Fibroblast of skin of left biceps (primary cell): ENCODE measurements around the gene IGSF22.

ENCODE experiments used
- DNase-seq, 2 experiments: peaks; one replicate each; pipeline ENCODE4 v3.0.0-alpha.2; 2013; ENCODE audit warnings: low read depth in 2 of 2

The IGSF22 gene

DNA sequence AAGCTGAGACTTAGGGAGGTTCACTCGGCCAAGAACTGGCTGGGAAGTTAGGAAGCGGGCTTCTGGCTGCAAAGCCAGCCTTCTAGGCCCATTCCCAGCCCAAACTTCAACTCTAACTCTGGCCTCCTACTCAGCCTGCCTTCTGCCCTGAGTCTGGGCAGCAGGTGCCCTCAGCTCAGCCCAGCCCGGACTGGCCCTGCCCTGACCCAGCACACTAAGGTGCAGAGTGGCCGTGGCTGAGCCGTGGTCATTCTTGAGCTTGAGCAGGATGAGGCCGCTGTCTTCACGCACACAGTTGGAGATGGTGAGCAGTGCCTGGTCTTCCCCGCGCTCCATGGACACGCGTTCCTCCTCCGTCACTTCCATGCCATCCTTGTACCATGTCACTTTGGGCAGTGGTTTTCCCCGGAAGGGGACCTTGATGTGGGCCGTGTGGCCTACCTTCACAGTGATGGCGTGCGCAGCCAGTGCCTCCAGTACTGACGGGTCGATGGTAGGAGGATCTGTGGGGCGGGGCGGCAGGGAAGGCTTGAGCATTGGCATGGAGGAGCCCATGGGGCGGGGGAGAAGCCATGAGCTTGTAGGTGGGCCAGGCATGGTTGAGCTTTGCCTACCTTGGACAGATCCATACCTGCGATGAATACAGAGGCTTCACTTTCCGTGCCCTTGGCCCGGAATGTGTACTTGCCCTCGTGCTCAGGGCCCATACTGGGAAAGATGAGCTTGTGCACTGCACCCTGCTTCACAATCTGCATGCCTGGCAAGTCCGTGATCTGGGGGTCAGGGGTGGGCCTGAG, 12.1 kb downstream of the IGSF22 start:
- no peak for DNase-seq

DNA sequence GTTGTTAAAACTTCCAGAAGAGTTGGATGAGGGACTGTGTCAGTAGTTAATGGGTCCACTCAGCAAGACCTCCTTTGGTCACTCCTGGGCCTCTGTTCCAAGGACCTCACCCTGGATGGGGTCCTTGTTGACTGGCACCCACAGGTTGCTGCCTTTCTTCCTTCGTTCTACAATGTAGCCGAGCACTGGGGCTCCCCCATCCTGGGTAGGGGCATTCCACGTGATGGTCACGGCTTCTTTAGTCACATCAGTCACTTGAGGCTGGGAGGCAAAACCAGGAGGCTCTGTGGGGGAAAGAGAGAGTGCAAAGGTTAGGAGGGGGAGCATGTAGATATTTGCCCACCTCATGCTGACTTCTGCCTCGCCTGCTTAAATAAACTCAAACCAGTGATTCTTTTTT, 15.4 kb downstream of the IGSF22 start:
- no peak for DNase-seq

DNA sequence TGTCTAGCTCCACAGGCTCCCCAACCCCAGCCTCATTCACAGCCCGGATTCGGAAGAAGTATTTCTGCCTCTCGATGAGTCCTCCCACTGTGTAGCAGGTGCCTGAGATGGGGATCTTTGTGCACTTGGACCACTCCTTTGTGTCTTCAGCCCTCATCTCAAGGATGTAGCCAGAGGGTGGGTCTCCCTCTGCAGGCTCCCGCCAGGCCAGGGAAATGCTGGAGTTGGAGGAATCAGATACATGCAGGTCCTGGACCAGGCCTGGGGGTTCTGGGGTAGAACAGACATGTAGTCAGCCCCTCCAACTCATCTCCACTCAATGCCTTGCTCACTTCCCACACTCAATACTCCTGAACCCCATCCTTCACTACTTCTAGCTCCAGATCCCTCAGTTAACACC, 16.6 kb downstream of the IGSF22 start:
- no peak for DNase-seq

DNA sequence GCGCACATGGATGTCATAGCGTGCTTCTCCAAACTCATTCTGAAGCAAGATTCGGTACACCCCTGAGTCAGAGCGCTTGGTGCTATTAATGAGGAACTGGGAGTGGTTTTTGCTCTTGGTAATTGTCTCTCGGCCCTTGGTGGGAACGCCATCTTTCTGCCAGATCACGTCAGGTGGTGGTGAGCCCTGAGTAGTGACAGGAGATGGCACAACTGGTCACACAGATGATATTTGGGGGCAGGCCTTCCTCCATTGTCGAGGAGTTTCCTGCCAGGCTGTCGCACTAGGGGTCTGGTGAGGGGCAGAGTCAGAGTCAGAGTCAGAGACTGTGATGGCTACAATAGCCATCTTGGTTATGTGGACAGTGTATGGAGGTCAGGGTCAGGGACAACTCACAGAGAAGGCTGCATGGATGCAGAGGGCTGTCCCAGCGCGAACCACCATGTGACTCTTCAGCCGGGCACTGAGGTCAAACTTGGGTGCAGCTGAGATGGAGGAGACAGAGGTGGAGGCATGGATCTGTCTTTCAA, 18.1 kb downstream of the IGSF22 start:
- no peak for DNase-seq

DNA sequence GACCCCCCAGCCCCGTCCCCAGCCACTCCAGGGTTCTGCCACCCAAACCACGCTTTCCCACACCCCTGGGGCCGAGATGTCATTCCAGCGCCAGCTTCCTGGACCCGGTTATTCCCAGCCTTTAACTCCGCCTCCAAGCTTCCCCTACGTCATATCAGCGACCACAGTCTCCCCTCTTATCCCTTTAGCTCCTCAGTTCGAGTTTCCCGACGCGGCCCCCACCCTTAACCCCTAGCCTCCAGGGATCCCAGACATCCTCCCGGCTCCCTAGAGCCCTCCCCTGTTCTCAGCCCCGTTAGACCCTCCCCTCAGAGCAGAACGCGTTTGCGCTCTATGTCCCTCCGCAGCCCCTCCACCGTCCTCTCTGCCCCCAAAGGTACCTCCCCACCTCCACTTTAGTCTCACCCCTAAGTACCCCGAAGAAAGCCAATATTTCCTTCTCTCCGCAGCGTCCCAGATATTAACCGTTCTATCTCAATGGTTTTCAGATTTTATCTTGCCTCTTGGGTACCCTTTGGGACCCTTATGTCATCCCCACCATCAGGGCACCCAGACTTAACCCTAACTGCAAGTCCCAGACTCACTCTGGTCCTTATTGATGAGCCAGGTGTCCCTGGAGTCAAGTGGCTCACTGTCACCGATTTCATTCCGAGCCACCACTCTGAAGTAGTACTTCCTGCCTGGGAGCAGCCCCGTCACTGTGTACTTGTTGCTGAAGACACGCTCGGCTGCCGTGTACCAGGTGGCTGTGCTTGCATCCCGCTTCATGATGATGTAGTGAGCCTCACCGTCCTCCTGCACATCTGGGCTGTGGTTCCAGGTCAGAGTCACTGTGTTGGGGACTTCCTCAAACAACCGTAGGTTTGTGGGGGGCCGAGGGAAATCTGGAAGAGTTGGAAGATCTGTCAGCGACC, 19.4 kb downstream of the IGSF22 start:
- DNase-seq: no peak

DNA sequence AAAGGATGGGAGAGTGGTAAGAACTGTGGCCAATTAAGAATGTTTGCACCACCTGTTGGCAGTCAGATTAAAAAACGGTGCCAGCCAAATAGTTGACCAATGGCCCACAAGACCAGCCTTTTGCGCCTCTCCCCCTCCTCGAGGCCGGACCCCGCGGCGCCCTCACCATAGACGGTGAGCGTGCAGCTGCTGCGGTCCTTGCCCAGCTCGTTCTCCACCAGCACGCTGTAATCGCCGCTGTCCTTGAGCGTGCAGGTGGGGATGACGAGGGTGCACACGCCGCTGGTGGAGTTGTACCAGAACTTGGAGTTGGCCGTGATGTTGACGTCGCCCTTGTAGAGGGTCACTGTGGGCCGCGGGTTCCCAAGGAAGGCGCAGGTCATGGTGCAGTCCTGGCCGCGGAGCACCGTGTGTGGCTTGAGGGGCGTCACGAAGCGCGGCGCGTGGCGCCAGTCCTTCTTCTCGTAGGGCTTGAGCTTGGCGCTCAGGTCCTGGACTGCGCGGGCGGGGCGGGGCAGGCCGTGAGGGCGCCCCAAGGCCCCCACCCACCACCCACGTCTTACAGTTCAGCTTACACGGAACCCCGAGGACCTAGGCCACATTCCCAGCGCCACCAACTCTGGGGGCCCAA, 20.2 kb downstream of the IGSF22 start:
- no peak for DNase-seq

DNA sequence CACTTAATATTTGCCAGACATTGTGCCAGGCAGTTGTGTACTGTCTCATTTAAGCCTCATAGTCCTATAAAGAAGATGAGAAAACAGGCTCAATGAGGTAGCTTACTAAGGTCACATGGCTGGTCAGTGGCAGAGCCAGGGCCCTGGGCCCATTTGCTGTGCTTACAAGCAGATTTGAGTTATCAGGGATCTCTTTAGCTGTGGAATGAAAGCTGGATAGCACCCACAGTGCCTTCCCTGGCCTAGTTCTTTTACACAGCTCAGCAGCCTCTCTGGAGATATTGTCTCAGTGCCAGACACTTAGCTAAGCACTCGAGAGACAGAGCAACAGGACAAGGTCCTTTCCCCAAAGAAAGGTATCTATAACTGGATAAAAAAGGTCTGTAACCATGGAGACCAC, 21.3 kb downstream of the IGSF22 start:
- DNase-seq: no peak

DNA sequence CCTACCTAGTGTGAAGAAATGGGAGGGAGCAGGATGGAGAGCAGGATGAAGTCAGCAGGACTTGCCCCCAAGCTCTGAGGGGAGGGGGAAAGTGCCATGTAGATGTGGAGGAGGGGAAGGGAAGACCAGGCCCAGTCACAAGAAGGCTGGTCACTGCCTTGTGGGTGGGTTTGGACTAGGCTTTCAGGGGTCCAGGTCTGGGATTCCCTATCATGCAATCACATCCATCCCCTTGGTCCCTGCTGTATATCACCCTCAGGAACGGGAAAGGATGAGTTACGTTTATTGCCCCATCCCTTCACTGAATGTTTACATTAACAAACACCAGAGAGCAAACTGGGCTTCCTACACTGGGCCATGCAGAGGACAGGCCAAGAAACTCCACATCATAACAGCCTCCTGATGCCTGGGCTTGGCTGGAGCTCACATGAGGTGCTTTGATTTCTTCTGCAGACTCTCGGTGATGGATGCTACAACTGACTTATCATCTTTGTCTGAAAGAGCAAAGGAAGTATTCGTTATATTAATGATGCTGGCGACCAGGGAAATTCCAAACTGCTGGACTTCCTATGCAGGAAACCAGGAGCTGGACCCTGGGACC, 21.8 kb downstream of the IGSF22 start:
- no peak for DNase-seq

DNA sequence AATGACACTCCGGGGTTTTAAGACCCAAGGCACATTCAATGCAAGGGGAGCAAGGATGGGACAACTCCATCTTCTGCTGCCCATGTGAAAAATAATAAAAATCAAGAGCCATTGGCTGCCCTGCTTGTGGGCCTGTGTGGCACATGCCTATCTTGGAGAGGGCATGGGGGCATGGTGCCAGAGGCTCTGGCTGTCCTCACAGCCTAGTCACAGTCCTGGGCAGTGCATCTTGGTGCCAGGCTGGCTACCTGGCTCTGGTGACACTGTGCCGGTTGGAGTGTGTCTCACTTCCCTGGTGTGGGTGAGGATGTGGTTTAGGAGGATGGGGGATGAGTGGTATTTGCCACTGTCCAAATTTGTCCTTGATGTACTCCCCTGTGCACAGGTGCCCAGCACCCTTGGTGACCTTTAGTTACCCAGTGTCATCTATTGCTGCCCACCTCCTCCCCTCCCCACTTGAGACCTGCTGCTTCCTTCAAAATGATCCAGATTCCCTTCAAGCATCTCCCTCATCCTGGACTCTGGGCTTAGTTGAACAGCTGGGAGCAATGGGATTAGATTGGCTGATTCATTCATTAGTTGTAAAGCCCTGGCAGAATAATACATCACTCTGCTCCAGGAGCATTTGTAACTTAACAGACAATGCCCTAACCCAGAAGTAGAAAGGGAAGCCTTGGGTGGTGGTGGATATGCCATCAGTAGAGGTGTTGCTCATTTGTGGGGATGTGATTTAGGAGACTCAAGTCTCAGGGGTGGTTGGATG, 22.8 kb downstream of the IGSF22 start:
- DNase-seq: no peak

DNA sequence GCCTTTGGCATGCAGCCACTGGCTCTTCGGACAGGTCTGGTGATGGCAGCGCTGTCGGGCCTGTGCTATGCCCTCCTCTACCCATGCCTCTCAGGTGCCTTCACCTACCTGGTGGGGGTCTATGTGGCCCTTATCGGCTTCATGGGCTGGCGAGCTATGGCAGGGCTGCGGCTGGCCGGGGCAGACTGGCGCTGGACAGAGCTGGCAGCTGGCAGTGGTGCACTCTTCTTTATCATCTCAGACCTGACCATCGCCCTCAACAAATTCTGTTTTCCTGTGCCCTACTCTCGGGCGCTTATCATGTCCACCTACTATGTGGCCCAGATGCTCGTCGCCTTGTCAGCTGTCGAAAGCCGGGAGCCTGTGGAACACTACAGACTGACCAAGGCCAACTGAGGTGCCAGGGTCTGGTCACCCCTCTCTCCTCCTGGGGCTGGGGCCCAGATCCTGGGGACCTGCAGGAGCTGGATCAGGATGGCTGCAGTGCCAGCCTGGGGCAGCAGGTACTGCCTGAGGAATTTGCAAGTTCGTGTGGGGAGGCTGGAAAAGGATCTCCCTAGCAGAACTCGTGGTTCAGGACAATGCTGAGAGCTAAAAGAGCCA, 24.3 kb downstream of the IGSF22 start:
- no peak for DNase-seq

DNA sequence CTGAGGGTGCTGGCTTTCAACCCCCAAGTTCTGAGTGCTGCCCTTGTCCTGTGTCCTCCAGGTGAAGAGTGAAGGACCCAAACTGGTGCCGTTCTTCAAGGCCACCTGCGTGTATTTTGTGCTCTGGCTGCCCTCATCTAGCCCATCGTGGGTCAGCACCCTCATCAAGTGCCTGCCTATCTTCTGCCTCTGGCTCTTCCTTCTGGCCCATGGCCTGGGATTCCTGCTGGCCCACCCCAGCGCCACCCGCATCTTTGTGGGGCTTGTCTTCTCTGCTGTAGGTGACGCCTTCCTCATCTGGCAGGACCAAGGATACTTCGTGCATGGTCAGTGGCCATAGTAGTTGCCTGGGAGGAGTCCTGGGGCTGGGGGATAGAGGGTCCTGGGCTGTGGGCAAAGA, 25.1 kb downstream of the IGSF22 start:
- DNase-seq: no peak

DNA sequence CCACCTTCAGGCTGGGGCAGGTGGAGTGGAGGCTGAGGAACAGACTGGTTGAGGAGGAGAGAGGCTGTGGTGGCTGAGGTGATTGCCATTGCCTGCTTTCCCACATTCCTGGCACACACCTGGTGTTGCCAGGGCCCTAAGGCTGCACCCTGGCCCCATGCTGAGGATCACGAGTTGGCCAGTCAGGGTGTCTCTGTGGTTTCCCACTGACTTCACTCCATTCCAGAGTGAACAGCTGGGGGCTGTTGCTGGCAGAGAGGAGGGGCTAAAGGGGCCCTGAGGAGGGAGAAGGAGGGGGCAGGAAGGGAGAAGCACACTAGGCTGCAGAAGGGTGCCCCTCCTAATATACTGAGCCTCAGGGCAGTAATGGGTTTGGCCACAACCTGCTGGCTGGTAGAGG, 25.6 kb downstream of the IGSF22 start:
- DNase-seq: no peak

DNA sequence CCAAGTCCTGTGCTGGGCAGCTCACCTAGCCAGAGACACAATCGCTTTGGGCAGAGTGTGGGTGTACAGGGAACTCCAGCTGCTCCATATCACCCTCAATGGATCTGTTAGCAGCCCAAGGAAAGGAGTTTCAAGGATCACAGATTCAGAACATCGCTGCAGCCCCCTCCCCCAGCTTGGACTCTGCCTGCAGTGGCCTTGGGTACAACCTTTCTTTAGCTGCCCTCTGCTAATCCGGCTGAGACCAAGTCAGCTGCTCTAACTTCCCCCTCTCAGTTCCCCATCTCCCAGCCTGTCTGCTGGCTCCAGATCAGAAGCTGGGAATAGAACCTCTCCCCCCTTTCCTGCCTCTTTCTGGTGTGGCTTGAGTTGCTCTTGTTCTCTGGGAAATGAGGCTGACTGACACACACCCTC, 26.1 kb downstream of the IGSF22 start:
- DNase-seq: no peak

DNA sequence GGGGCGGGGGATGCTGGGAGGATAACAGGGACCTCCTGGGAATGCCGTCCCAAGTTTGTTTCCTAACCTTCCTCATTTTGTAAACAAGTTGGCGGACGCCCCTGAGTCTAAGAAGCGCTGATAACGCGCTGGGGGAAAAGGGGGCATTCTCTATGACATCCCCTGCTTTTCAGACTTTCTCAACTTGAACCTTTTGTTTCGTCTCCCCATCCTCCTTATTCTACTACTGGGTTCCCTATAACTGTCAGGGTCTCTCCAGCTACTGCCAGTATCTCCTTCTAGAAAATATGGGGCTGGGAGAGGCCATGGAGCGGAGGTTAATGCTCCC, 26.8 kb downstream of the IGSF22 start:
- no peak for DNase-seq

DNA sequence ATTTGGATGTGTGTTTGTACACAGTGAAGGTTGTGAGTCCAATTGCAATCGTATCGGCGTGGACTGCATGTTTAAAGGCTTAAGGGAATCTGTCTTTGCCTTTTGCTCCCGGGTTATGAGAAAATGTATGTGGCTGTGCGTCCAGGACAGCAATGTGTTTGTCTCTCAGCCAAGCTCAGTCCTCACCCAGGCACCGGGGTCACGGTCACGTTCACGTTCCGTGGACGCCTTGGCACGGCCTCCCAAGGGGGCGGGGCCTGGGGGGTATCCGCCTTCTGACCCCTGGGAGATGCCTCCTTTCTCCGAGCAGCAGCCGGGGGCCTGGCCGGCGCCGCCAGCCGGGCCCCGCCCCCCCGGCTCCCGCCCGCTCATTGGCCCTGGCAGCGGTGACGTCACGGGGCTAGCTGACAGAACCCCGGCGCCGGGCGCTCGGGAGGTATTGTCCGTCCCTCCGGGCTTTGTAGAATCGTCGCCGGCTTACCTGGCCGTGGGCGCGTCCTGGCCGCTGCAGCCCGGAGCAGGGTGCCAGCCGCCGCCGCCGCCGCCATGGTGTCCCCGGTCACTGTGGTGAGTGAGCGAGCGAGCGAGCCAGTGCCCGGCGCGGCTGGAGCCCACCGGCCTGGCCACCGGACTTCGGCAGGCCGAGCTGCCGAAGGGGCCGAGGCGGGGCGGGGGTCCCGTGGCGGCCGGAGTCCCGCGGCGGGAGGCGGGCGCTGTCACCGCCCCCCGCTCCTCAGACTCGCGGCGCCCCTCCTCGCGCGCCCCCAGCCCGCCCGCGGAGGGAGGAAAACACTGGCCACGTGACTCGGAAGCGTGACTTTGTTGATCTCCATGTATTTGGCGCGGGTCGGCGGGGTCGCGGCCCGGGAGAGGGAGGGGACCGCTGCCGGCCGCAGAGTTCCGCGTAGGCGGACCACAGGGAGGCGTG, 27.4 kb downstream of the IGSF22 start, which contains the start of gene TMEM86A:
Gene TMEM86A (plus strand): TSS at position 439 of the 928 bp plus-strand sequence. CDS start 108 bp downstream, at position 547.
- DNase-seq: peak; percentile 29 to 40

DNA sequence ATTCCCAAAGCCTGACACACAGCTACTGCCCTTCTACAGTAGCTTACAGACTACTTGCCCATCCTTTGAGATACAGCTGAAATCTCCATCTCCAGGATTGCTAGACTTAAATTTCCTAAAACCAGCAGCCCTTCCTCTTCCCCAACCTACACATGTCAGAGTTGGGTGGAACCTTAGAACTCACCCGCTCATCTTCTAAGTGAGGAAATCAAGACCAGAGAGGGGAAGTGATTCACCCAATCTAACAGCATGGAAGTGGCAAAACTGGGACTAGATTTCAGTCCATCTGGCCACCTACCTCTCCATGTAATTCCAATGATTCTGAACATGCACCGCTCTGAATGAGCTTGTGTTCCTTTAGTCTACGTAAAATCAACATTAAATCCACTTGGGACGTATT, 28.4 kb downstream of the IGSF22 start:
- DNase-seq: no peak

DNA sequence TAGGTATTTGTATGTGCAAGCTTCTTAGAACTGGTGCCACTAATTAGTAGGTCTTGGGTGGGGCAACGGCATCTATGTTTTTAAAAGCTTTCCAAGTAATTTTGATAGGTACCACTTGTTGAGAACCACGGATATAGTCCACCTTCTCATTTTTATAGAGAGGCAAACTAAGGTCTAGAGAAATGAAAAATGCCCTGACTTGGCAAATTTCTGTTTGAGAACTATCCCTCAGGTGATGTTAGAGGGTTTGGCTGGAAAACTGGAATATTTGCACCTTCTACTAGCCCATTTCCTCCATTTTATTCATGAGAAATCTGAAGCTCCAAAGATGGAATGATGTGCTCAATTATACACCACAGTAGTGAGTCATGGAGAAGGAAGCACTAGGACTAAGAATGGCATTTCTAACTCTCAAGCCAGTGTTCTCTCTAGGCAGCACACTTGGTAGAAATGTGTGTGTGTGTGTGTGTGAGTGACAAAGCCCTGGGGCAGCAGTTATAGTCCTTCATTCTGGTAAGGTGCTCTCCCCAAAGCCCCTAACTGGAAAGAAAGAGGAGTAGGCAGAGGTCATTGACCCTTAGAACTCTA, 29.3 kb downstream of the IGSF22 start:
- no peak for DNase-seq

DNA sequence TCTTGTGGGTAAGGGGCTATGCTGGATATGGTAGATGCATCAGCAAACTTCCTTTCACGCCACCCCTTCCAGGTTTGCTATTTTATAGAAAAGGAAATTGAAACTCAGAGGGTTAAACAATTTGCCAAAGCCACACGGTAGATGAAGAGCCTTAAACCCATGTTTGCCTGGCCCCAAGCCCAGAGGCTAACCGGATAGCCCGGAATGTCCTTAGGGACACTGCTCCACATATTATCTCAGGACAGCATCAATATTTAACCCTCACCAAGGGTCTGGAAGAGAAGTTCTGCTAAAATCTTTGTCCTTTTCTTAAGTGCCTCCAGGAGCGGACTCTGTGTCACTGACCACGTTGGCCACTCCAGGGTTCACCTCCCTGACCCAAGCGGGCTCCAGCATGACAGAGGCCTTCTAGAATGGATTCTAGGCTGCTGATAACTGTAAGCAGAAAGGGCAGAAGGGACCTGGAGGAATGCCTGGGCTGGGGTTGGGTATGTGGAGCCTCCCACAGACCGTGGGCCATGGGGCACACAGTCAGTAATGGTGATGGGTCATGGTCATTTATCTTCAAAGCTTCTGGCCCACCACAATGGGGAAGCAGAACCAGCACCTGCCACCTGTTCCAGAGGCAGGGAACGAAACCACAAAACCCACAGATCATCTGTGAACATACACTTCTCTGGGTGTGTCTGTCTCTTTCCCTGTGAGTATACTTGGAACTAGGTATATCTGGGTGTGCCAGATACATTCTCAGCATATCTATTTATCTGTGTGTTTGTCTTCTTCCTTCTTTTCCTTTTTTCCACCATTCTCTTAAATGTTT, 32.8 kb downstream of the IGSF22 start:
- no peak for DNase-seq
